GM06990 (cell line): ENCODE data around the gene MPP2.

Experiments
- DNase-seq: peaks from one replicate; pipeline ENCODE4 v3.0.0-alpha.2; 2011; ENCODE audit not compliant: insufficient read length; ENCODE audit errors: extremely low read depth
- H3K27me3 ChIP-seq: replicated peaks from 2 replicates; pipeline ENCODE4 v1.6.0; 2011; ENCODE audit warnings: low read length; ENCODE audit not compliant: control insufficient read depth, insufficient read depth
- H3K36me3 ChIP-seq: 2 replicates; pipeline ENCODE4 v1.5.1; 2011; ENCODE audit warnings: low read length; ENCODE audit not compliant: control insufficient read depth, insufficient read depth
- H3K4me3 ChIP-seq: replicated peaks from 2 replicates; pipeline ENCODE4 v1.5.1; 2011; ENCODE audit warnings: low read depth, mild to moderate bottlenecking, control low read depth, low read length
- CTCF ChIP-seq: IDR thresholded peaks from 2 replicates; pipeline ENCODE4 v1.5.1; 2011; ENCODE audit warnings: low read length, control low read depth, mild to moderate bottlenecking, inconsistent platforms; ENCODE audit not compliant: insufficient read depth, poor library complexity, severe bottlenecking

Gene MPP2

GRCh38 chr17:43917016-43917347 lies 9.6 kb upstream of the MPP2 start:
- peak overlapping the region; percentile 59 for H3K4me3 ChIP-seq
- DNase-seq, result no peak
- no peaks in the 10 kb centered on the region; the same call in 1 of the 2 replicates for H3K36me3 ChIP-seq
- H3K27me3 ChIP-seq, result no peaks in the 10 kb centered on the region; the same call in 1 of the 2 replicates
- TF ChIP-seq CTCF, result no peak

GRCh38 chr17:43916385-43916784 lies 9.0 kb upstream of the MPP2 start:
- no peak overlapping the region for H3K4me3 ChIP-seq
- TF ChIP-seq CTCF, result no peak
- H3K27me3 ChIP-seq, result no peaks in the 10 kb centered on the region; the same call in 1 of the 2 replicates
- no peaks in the 10 kb centered on the region; the same call in 1 of the 2 replicates for H3K36me3 ChIP-seq
- no peak for DNase-seq

- no peak for TF ChIP-seq CTCF
- Histone ChIP-seq H3K36me3 (no peaks in the 10 kb centered on the region; the same call in 1 of the 2 replicates), H3K27me3 (no peaks in the 10 kb centered on the region; the same call in 1 of the 2 replicates), H3K4me3 (no peak overlapping the region)
- DNase-seq, result no peak
These were observed 8.2 kb upstream of the MPP2 start for GRCh38 chr17:43915559-43915958.

GRCh38 chr17:43914451-43914850 lies 7.1 kb upstream of the MPP2 start:
- TF ChIP-seq CTCF, result no peak
- H3K4me3 ChIP-seq, result no peak overlapping the region
- DNase-seq, result no peak
- no peaks in the 10 kb centered on the region; the same call in 1 of the 2 replicates for H3K36me3 ChIP-seq
- no peaks in the 10 kb centered on the region; the same call in 1 of the 2 replicates for H3K27me3 ChIP-seq

GRCh38 chr17:43913584-43913983 lies 6.2 kb upstream of the MPP2 start:
- H3K36me3 ChIP-seq, result no peaks in the 10 kb centered on the region; the same call in 1 of the 2 replicates
- no peak for DNase-seq
- H3K4me3 ChIP-seq, result no peak overlapping the region
- TF ChIP-seq CTCF, result no peak
- H3K27me3 ChIP-seq, result no peaks in the 10 kb centered on the region; the same call in 1 of the 2 replicates
